ENCODE measurements around the gene GAL3ST2. TPM values are rescaled to one million over a fixed set of nuclear protein-coding genes. Genes with fewer than 3 reads are reported as not detected.

Gene GAL3ST2
- polyA plus RNA-seq, 1 experiment = not detected

- no peak for TF ChIP-seq CTCF (IDR thresholded peaks at IDR 0.05; ENCODE audit: insufficient read depth, low read depth, low read length)
Measured at GRCh38 chr2:241752253-241752652, 24.4 kb upstream of the GAL3ST2 start.

DNA sequence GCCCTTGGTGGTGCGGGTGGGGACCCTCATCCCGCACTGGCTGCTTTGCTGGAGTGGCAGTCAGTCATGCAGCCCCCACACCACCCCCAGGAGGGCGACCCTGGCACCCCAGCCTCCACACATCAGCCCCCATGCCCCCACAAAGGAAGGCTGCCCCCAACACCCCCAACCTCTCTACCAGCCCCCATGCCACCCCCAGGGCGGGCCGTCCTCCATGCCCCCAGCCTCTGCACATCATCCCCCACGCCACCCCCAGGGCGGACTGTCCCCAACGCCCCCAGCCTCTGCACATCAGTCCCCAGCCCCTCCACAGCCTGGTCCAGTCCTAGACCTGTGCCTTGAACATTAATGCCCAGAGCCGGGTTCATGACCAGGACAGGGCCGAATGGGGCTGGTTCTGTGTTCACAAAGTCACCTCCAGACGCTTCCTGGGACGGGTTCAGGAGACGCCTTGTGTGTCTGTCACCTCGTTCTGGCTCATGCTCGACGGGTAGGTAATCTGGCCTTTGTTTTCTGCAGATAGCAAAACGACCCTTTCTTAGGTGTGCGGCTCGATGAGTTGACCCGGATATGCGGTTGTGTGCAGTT, 23.8 kb upstream of the GAL3ST2 start:
- TF ChIP-seq CTCF (IDR thresholded peaks at IDR 0.05; ENCODE audit: insufficient read depth, low read depth, low read length) = no peak
- no peak for DNase-seq (ENCODE audit: low read depth)
- no peaks in the 10 kb centered on the region for H3K27me3 ChIP-seq (ENCODE audit: control insufficient read depth, insufficient read depth, low read length)
- H3K36me3 ChIP-seq (ENCODE audit: control insufficient read depth, insufficient read depth, low read length) = peaks cover 18% of the 10 kb centered on the region
- ChIA-PET CTCF (no interaction called here), POLR2A (no interaction called here)
- no peak overlapping the region for H3K4me3 ChIP-seq (ENCODE audit: low read depth, low read length)

More at GRCh38 chr2:241752253-241752652, 24.4 kb upstream of the GAL3ST2 start:
- CTCF ChIA-PET = no interaction called here
- POLR2A ChIA-PET = no interaction called here
- Histone ChIP-seq H3K27me3 (ENCODE audit: control insufficient read depth, insufficient read depth, low read length) (no peaks in the 10 kb centered on the region), H3K36me3 (ENCODE audit: control insufficient read depth, insufficient read depth, low read length) (peaks cover 18% of the 10 kb centered on the region), H3K4me3 (ENCODE audit: low read depth, low read length) (no peak overlapping the region)
- DNase-seq (ENCODE audit: low read depth) = no peak

DNA sequence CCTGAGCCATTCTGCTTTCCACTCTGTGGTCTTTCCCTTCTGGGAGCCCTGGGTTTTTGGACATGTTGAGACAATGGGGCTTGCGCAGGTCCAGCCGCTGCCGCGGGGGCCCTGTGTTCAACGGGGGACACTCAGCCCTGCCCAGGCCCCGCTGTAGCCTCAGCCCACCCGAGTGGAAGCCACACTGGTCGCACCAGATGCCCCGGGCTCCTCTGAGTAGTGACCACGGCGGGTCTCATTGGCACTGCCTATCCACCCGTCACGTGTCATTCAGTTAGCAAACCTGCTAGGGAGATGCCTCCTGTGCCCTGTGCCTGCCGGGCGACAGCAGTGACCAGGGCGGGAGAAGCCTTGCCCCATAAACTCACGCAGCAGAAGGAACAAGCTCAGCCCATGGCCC, 23.1 kb upstream of the GAL3ST2 start:
- POLR2A ChIA-PET = no interaction called here
- Histone ChIP-seq H3K36me3 (ENCODE audit: control insufficient read depth, insufficient read depth, low read length) (peaks cover 18% of the 10 kb centered on the region), H3K4me3 (ENCODE audit: low read depth, low read length) (no peak overlapping the region), H3K27me3 (ENCODE audit: control insufficient read depth, insufficient read depth, low read length) (no peaks in the 10 kb centered on the region)
- no peak for DNase-seq (ENCODE audit: low read depth)
- TF ChIP-seq CTCF (IDR thresholded peaks at IDR 0.05; ENCODE audit: insufficient read depth, low read depth, low read length) = no peak
- CTCF ChIA-PET = no interaction called here

GRCh38 chr2:241754042-241754441, 22.6 kb upstream of the GAL3ST2 start:
- ChIA-PET CTCF (interaction anchor here (1.0 kb wide), 1 partner anchor 124 kb away, joined by 3 read pairs; no protein-coding TSS in a partner anchor), POLR2A (no interaction called here)
- no peak for TF ChIP-seq CTCF (IDR thresholded peaks at IDR 0.05; ENCODE audit: insufficient read depth, low read depth, low read length)
- no peaks in the 10 kb centered on the region for H3K27me3 ChIP-seq (ENCODE audit: control insufficient read depth, insufficient read depth, low read length)
- peaks cover 17% of the 10 kb centered on the region for H3K36me3 ChIP-seq (ENCODE audit: control insufficient read depth, insufficient read depth, low read length)
- no peak for DNase-seq (ENCODE audit: low read depth)
- H3K4me3 ChIP-seq (ENCODE audit: low read depth, low read length) = no peak overlapping the region

- Histone ChIP-seq H3K36me3 (ENCODE audit: control insufficient read depth, insufficient read depth, low read length) (peaks cover 16% of the 10 kb centered on the region), H3K27me3 (ENCODE audit: control insufficient read depth, insufficient read depth, low read length) (no peaks in the 10 kb centered on the region), H3K4me3 (ENCODE audit: low read depth, low read length) (no peak overlapping the region)
- POLR2A ChIA-PET = no interaction called here
- DNase-seq (ENCODE audit: low read depth) = no peak
- TF ChIP-seq CTCF (IDR thresholded peaks at IDR 0.05; ENCODE audit: insufficient read depth, low read depth, low read length) = no peak
- CTCF ChIA-PET = interaction anchor here (1.0 to 1.3 kb wide), 2 partner anchors 9 to 123 kb away, joined by 3 to 5 read pairs; no protein-coding TSS in a partner anchor
Measured at GRCh38 chr2:241755166-241755565, 21.5 kb upstream of the GAL3ST2 start.

Data from BJ (cell line).